HG03108 (cell line): ENCODE data around the gene AATF.
A peak's percentile ranks its signal among the peaks of the same experiment; 100 is the strongest.
"Not testable (repeated sequence)": the region's sequence is repeated elsewhere in the genome, so short reads cannot be mapped to it uniquely, and the experiment has no call there.

Experiments used
- ATAC-seq: cut with Tn5 transposase; IDR thresholded peaks from one replicate; pipeline ENCODE4 v1.9.1; 2021; ENCODE audit warnings: moderate library complexity; ENCODE audit not compliant: unreplicated experiment

Gene AATF

GRCh38 chr17:37067555-37068111 is 118.9 kb downstream of the AATF start:
- ATAC-seq, result no peak

GRCh38 chr17:37068266-37068665 is 119.5 kb downstream of the AATF start:
- no peak for ATAC-seq

GRCh38 chr17:37069087-37069486 is 120.3 kb downstream of the AATF start:
- ATAC-seq, result no peak

GRCh38 chr17:37073464-37073863 is 124.7 kb downstream of the AATF start:
- not testable (repeated sequence) for ATAC-seq

GRCh38 chr17:37079065-37079708 is 130.4 kb downstream of the AATF start:
- no peak for ATAC-seq

- no peak for ATAC-seq
Measured at GRCh38 chr17:37079735-37080134, 131.0 kb downstream of the AATF start.

- ATAC-seq, result no peak
Measured at GRCh38 chr17:37081287-37081686, 132.5 kb downstream of the AATF start.

- ATAC-seq, result no peak
Measured at GRCh38 chr17:37082311-37082860, 133.6 kb downstream of the AATF start.

GRCh38 chr17:37082985-37083384 is 134.2 kb downstream of the AATF start:
- no peak for ATAC-seq

GRCh38 chr17:37083456-37083855 is 134.7 kb downstream of the AATF start:
- ATAC-seq, result no peak

- no peak for ATAC-seq
Measured at GRCh38 chr17:37084372-37084771, 135.6 kb downstream of the AATF start.

- no peak for ATAC-seq
Measured at GRCh38 chr17:37086334-37086733, 137.6 kb downstream of the AATF start.

- no peak for ATAC-seq
Measured at GRCh38 chr17:37086948-37087347, 138.2 kb downstream of the AATF start.

GRCh38 chr17:37087683-37088082 is 138.9 kb downstream of the AATF start:
- ATAC-seq, result no peak

GRCh38 chr17:37088459-37088858 is 139.7 kb downstream of the AATF start:
- ATAC-seq, result no peak

GRCh38 chr17:37088913-37089312 is 140.2 kb downstream of the AATF start:
- no peak for ATAC-seq

GRCh38 chr17:37089956-37090355 is 141.2 kb downstream of the AATF start:
- ATAC-seq, result peak; percentile 78

- no peak for ATAC-seq
Measured at GRCh38 chr17:37090941-37091340, 142.2 kb downstream of the AATF start.

GRCh38 chr17:37092071-37092470 is 143.3 kb downstream of the AATF start:
- no peak for ATAC-seq

GRCh38 chr17:37092701-37093100 is 143.9 kb downstream of the AATF start:
- ATAC-seq, result no peak

- ATAC-seq, result no peak
Measured at GRCh38 chr17:37094391-37094790, 145.6 kb downstream of the AATF start.

GRCh38 chr17:37096071-37096470 is 147.3 kb downstream of the AATF start:
- ATAC-seq, result no peak

GRCh38 chr17:37097154-37097553 is 148.4 kb downstream of the AATF start:
- no peak for ATAC-seq
